H1 (cell line): ENCODE data around the gene HK2. TPM values are rescaled to one million over a fixed set of nuclear protein-coding genes. Genes with fewer than 3 reads are reported as not detected.

Source experiments
- EGR1 ChIP-seq: IDR thresholded peaks from 2 replicates; pipeline ENCODE4 v1.6.1; 2011; ENCODE audit warnings: low read depth, low read length, borderline replicate concordance
- KDM5A ChIP-seq: fragments of 200-600 bp; IDR thresholded peaks from 2 replicates; pipeline ENCODE4 v1.7.1; 2012; ENCODE audit warnings: mild to moderate bottlenecking, low read length, inconsistent platforms, mixed read lengths
- MAFK ChIP-seq: IDR thresholded peaks from 2 replicates; pipeline ENCODE4 v1.6.1; 2012; ENCODE audit warnings: low read depth, mild to moderate bottlenecking, improper control_type of control experiment, low read length
- POLR2A ChIP-seq, 2 experiments: IDR thresholded peaks; 1 replicate in 1 of 2; 2 replicates in 1 of 2; pipeline ENCODE4 v1.6.1; 2011; ENCODE audit warnings: low read depth in 2 of 2, low read length in 2 of 2, mild to moderate bottlenecking in 2 of 2; ENCODE audit errors: control extremely low read depth in 1 of 2
- POU5F1 ChIP-seq: IDR thresholded peaks from 2 replicates; pipeline ENCODE4 v1.6.1; 2011; ENCODE audit warnings: low read depth, mild to moderate bottlenecking, low read length, moderate library complexity
- SIN3A ChIP-seq, 2 experiments: IDR thresholded peaks in 1 of 2; conservative IDR thresholded peaks in 1 of 2; 2 replicates each; pipeline ENCODE4 v1.6.1; 2011 to 2012; ENCODE audit warnings: low read length in 2 of 2, improper control_type of control experiment in 1 of 2, low read depth in 1 of 2, mild to moderate bottlenecking in 1 of 2
- SP1 ChIP-seq: IDR thresholded peaks from 2 replicates; pipeline ENCODE4 v1.6.1; 2011; ENCODE audit warnings: low read depth, low read length
- polyA plus RNA-seq, 7 experiments: library from polyadenylated mRNA; depleted of rRNA in 3 of 7; stranded (reverse) in 5 of 7; unstranded in 2 of 7; fragments of >200 nt in 5 of 7; fragments of 200-250 nt in 2 of 7; gene quantifications; 1 replicate in 5 of 7; 2 replicates in 1 of 7; 4 replicates in 1 of 7; pipeline versions ENCODE4 v1.2.1 to v1.2.3, GENCODE V29; 2011 to 2013; ENCODE audit warnings: missing spikeins in 2 of 7, mixed read lengths in 2 of 7
- total RNA-seq: library from RNA; stranded (reverse); fragmentation: NEBNext Ultra II Directional; extraction: Animal tissue kit (Norgen Biotek cat#: 25700); gene quantifications from 2 replicates; pipeline ENCODE4 v1.2.1, GENCODE V29; 2021

The HK2 gene
- total and polyA plus RNA-seq, 2 of the 8 experiments (the other 6 are each of a cell fraction or from before 2014, with no cell fraction given): 22.1 to 61.9 TPM

- TF ChIP-seq POU5F1: no peak
- no peak for TF ChIP-seq MAFK
- TF ChIP-seq SP1: no peak
- TF ChIP-seq SIN3A (conservative IDR thresholded peaks at IDR 0.05 in 1 of 2, IDR thresholded peaks at IDR 0.05 in 1 of 2; ENCODE audit: low read depth in 1 of 2, low read length in 2 of 2): no peak
- TF ChIP-seq KDM5A: no peak
- no peak for TF ChIP-seq EGR1
- no peak for TF ChIP-seq POLR2A (IDR thresholded peaks at IDR 0.05; ENCODE audit: control extremely low read depth in 1 of 2, low read depth in 2 of 2, low read length in 2 of 2)
These were observed 54.2 kb downstream of the HK2 start (continued) for GRCh38 chr2:74887960-74888700.
